Hepatic stellate cell (primary cell): ENCODE measurements around the gene GPR39.

Experiments used
- DNase-seq: peaks from one replicate; pipeline ENCODE4 v3.0.0; 2011; ENCODE audit warnings: low spot score

GPR39 gene

GRCh38 chr2:132446444-132446843 is 29.8 kb downstream of the GPR39 start:
- DNase-seq: no peak

GRCh38 chr2:132448331-132448730 is 31.7 kb downstream of the GPR39 start:
- DNase-seq: no peak

- DNase-seq: peak; percentile 29
Measured at GRCh38 chr2:132448771-132449170, 32.2 kb downstream of the GPR39 start.

GRCh38 chr2:132449868-132450267 is 33.3 kb downstream of the GPR39 start:
- DNase-seq: no peak

- no peak for DNase-seq
Measured at GRCh38 chr2:132460781-132461180, 44.2 kb downstream of the GPR39 start.

- DNase-seq: no peak
Measured at GRCh38 chr2:132462236-132462635, 45.6 kb downstream of the GPR39 start.

GRCh38 chr2:132463719-132464118 is 47.1 kb downstream of the GPR39 start:
- no peak for DNase-seq

GRCh38 chr2:132465917-132466316 is 49.3 kb downstream of the GPR39 start:
- DNase-seq: no peak

GRCh38 chr2:132466428-132467028 is 49.9 kb downstream of the GPR39 start:
- no peak for DNase-seq

GRCh38 chr2:132468821-132469675 is 52.4 kb downstream of the GPR39 start:
- no peak for DNase-seq

- DNase-seq: no peak
Measured at GRCh38 chr2:132470746-132471145, 54.1 kb downstream of the GPR39 start.

GRCh38 chr2:132473174-132473883 is 56.7 kb downstream of the GPR39 start:
- DNase-seq: no peak

GRCh38 chr2:132475615-132476014 is 59.0 kb downstream of the GPR39 start:
- DNase-seq: no peak

GRCh38 chr2:132477436-132477835 is 60.8 kb downstream of the GPR39 start:
- DNase-seq: no peak

GRCh38 chr2:132477962-132478361 is 61.4 kb downstream of the GPR39 start:
- no peak for DNase-seq

GRCh38 chr2:132478461-132479105 is 62.0 kb downstream of the GPR39 start:
- DNase-seq: no peak

- DNase-seq: no peak
Measured at GRCh38 chr2:132479155-132479554, 62.5 kb downstream of the GPR39 start.

- DNase-seq: no peak
Measured at GRCh38 chr2:132482821-132483220, 66.2 kb downstream of the GPR39 start.

- DNase-seq: no peak
Measured at GRCh38 chr2:132484144-132484543, 67.5 kb downstream of the GPR39 start.

GRCh38 chr2:132488491-132488890 is 71.9 kb downstream of the GPR39 start:
- no peak for DNase-seq

- DNase-seq: no peak
Measured at GRCh38 chr2:132489150-132489549, 72.5 kb downstream of the GPR39 start.

GRCh38 chr2:132495881-132496280 is 79.3 kb downstream of the GPR39 start:
- DNase-seq: no peak

GRCh38 chr2:132496555-132496954 is 80.0 kb downstream of the GPR39 start:
- no peak for DNase-seq
